HFF-Myc (cell line): ENCODE results near the gene TTLL12.

Experiments used
- DNase-seq: peaks from one replicate; pipeline ENCODE4 v3.0.0-alpha.2; 2011; ENCODE audit warnings: low read depth; ENCODE audit errors: extremely low read depth
- H3K4me3 ChIP-seq: replicated peaks from 2 replicates; pipeline ENCODE4 v1.5.1; 2011; ENCODE audit warnings: low read depth, mild to moderate bottlenecking, control low read depth, low read length
- TF ChIP-seq, protein P1 (sequence below): IDR thresholded peaks from 2 replicates; pipeline ENCODE4 v1.5.1; 2012; ENCODE audit warnings: mild to moderate bottlenecking, low read depth, low read length, control low read depth; ENCODE audit errors: missing control alignments

The TTLL12 gene

GRCh38 chr22:43163241-43163795 is 23.6 kb downstream of the TTLL12 start:
- DNase-seq, result no peak
- TF ChIP-seq, protein P1, sequence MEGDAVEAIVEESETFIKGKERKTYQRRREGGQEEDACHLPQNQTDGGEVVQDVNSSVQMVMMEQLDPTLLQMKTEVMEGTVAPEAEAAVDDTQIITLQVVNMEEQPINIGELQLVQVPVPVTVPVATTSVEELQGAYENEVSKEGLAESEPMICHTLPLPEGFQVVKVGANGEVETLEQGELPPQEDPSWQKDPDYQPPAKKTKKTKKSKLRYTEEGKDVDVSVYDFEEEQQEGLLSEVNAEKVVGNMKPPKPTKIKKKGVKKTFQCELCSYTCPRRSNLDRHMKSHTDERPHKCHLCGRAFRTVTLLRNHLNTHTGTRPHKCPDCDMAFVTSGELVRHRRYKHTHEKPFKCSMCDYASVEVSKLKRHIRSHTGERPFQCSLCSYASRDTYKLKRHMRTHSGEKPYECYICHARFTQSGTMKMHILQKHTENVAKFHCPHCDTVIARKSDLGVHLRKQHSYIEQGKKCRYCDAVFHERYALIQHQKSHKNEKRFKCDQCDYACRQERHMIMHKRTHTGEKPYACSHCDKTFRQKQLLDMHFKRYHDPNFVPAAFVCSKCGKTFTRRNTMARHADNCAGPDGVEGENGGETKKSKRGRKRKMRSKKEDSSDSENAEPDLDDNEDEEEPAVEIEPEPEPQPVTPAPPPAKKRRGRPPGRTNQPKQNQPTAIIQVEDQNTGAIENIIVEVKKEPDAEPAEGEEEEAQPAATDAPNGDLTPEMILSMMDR, result no peak
- no peak overlapping the region for H3K4me3 ChIP-seq

DNA sequence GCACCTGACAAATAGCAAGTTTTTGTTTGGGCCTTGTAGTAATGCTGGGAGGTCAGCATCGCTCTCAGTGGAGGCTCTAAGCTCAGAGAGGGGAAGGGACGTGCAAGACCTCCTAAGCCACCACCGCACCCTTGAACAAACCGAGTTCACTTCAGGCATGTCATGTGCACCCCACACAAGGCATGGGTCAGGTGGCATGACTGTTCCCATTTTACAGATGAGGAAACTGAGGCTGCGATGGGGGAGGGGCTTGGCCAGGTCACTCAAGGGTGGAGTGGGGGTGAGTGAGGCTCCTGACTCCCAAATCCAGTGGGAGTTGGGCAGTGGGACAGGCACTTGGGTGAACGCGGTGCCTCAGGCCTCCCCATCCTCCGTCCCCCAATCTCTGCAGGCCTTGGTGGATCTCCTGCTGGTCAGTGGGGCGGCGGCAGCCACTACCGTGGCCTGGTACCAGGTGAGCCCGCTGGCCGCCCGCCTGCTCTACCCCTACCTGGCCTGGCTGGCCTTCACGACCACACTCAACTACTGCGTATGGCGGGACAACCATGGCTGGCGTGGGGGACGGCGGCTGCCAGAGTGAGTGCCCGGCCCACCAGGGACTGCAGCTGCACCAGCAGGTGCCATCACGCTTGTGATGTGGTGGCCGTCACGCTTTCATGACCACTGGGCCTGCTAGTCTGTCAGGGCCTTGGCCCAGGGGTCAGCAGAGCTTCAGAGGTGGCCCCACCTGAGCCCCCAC is 24.4 kb downstream of the TTLL12 start:
- no peak for DNase-seq
- TF ChIP-seq, protein P1, result no peak
- no peak overlapping the region for H3K4me3 ChIP-seq

GRCh38 chr22:43160497-43161126 is 26.3 kb downstream of the TTLL12 start:
- no peak overlapping the region for H3K4me3 ChIP-seq
- TF ChIP-seq, protein P1, result no peak

GRCh38 chr22:43159484-43160178 is 27.3 kb downstream of the TTLL12 start:
- no peak for DNase-seq
- TF ChIP-seq, protein P1, result peak; percentile 30
- no peak overlapping the region for H3K4me3 ChIP-seq

More at GRCh38 chr22:43160497-43161126, 26.3 kb downstream of the TTLL12 start:
- DNase-seq, result no peak

GRCh38 chr22:43158778-43159483 is 28.0 kb downstream of the TTLL12 start:
- no peak overlapping the region for H3K4me3 ChIP-seq
- no peak for DNase-seq
- TF ChIP-seq, protein P1, result no peak

DNA sequence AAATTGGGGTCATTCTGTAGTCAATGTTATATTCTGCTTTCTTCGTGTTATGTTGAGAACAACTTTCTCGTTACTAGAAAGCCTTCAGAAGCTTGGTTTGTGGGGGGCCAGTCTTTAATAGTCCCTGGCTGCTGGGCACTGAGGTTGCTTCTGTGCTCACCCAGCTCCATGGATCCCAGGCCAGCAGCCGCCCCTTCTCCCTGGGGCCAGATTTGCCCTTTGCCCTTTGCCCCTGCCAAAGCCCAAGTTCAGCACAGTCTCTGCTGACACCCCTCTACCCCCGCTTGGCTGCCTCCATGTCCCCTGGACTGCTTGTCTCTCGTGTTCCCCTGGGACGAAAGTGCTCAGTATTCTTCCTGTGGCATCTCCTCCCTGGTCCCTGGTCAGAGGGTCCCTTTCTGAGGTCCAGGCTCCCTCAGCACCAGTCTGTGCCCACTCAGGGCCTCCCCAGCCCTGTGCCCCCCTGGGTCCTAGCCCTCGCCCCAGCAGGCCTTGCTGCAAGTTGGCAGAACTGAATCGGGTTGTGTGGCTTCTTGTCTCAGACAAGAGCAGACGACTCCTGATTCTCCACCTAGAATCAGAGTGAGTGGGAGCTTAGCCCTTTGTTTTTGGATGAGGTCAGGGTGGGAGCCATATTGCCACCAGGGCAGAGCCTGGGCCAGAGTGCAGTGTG is 28.9 kb downstream of the TTLL12 start:
- no peak overlapping the region for H3K4me3 ChIP-seq
- TF ChIP-seq, protein P1, result no peak
- no peak for DNase-seq
